ENCODE results near the gene SPTB.
A peak's percentile ranks its signal among the peaks of the same experiment; 100 is the strongest.

Gene SPTB

DNA sequence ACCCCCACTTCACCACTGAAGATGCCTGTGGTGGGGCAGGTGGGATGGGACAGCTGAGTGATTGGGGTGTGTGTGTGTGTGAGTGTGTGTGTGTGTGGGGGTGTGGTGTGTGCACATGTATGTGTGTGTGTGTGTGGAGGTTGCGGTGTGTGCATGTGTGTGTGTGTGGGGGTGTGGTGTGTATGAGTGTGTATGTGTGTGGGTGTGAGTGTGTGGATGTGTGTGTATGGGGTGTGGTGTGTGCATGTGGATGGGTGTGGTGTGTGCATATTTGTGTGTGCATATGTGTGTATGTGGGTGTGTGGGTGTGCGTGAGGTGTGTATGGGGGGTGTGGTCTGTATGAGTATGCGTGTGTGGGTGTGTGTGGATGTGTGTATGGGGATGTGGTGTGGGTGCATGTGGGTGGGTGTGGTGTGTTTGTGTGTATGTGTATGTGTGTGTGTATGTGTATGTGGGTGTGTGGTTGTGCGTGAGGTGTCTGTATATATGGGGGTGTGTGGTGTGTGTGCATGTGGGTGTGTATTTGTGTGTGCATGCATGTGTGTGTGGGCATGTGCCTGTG lies 113.9 kb downstream of the SPTB start:
- DNase-seq (ENCODE audit: low read depth): no peak

DNA sequence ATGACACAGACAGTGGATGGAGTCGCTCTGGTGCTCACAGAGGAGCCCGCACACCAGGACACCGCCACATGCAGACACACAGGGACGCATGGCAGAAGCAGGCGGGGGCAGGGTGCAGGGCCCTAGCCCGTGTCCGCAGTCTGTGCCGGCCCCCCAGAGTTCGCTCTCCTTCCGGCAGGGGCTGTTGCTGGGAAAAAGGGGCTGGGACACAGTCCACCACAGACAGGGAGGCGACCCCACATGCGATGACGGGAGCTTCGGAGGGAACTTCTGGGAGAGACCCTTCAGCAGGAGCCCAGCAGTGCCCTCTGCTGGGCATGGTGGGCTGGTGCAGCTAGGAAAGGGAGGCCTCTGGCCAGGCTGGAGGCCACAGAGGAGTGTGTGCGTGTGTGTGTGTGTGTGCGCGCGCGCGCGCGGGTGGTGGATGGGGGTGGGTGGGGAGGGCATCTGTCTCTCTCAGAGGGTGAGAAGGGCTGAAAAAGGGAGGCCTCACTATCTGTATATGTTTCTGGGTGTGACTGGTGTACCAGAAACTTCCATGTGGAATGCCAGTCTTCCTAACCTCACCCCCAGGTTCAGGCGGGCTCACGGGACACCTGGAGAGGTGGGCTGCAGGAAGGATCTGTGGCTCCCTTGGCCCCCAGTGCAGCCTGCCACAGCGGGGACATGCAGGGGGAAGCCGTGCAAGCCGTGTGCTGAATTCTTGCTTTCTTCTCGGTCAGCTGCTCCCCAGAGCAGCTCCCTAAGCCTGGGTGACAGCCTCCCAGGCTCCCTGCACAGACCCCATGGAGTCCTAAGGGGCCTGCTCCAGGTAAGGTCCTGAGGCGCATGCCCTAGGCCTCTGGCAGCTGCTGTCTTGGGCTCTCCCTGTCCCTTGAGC lies 114.8 kb downstream of the SPTB start:
- peak; percentile 66 for DNase-seq (ENCODE audit: low read depth)

DNA sequence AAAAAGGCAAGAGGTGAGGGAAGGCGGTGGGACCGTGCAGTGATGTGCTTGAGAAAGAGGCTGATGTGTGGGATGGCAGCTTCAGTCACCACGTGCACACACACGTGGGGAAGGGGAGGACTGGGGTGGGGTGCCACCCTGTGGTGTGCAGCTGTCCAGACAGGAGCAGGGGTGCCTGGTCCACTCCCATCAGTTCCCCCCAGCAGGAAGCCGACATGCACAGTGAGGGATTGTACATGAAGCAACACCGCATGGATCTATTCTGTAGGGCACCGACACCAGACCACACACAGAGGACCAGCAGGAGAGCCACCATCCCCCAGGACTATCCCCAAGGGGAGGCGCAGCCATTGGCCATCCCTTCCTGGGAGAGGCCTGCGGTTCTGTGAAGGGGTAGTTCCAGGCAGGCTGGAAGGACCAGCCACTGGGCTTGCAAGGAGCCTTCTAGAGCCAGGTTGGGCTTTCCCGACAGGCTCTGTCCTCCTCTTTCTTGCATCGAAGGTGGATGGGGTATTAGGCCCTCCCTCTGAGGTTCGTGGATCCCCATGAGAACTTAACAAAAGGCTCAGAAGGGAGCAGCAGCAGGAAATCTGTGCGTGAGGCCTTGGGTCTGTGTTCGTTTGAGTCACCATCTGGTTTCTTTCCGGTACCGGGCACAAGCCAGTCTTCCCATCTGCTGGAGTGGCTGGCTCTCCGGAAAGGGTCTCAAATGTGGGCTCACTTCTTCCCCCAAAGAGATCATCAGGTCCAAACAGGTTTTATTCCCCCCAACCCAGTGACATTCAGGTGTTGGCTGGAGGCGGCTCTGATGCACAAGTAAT lies 115.7 kb downstream of the SPTB start:
- no peak for DNase-seq (ENCODE audit: low read depth)

DNA sequence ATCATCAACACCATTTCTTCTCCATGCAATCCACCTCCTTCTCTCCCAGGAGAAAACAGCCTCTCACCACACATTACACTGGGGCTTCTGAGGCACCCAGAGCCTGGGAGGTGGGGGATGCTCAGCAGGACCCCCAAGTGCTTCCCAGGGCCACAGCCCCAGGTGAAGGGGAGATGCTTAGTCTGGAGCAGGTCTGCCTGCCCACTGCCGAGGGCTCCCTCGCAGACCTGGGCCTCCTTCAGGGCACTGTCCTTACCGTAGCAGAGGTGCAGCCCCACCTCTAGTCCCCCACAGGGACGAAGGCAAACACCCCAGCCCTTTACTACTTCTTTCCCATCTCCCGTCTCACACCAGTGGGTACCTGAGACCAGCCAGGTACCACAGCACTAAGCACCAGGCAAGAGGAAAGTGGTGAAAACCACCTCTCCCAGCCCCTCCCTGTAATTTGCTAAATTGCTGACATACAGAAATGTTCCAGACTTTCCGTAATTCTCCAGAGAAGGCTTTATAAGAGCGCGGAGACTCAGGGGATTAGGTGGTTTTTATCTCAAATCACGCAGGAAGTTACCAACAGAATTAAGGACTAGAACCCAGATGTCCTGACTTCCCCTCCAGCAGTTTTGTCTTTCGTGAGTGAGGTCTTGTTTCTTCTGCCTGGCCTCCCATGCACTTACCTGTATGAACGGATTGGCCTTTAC lies 116.5 kb downstream of the SPTB start:
- DNase-seq (ENCODE audit: low read depth): no peak

DNA sequence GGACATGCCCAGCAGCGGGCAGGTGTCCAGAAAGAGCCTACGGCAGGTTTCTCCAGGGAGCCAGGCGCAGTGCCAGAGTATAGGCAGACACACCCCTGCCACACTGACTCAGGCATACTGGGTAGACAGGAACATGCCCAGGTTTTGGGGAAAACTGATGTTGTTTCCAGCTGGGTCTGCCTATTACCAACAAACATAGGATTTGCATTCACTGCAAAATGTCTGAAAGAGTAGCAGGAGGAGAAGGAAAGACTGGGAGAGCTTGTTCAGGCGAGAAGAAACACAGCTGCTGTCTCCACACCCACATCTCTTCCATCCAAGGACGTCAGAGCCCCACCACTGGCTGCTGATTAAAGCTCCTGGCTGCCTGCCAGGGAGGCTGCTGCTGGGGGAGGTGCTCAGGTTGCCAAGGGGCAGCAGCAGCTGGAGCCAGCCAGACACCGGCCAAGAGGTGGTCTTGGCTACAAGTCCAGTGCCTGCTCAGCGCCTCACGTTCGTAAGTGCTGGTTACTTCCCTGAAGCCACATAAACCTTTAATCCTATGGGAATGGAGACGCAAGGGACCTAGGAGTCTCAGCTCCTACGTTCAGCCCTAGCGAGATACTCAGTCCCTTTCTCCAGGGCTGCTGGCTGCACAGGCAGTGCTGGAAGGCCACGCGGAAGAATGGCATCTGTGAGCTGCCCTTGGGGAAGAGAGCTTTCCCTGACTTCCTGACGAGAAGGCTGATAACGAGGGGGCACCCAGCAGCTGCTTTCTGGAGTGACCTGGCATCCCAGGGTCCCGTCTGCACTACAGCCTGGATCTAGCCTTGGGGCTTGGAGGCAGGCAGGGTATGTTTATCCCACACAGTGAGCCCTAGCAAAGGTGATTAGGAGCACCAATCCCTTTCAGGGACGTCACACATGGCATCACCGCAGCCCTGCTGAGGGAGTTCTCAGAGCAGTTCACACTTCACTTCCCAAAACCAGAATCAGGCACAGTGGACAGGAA lies 117.4 kb downstream of the SPTB start:
- DNase-seq (ENCODE audit: low read depth): peak; percentile 12

DNA sequence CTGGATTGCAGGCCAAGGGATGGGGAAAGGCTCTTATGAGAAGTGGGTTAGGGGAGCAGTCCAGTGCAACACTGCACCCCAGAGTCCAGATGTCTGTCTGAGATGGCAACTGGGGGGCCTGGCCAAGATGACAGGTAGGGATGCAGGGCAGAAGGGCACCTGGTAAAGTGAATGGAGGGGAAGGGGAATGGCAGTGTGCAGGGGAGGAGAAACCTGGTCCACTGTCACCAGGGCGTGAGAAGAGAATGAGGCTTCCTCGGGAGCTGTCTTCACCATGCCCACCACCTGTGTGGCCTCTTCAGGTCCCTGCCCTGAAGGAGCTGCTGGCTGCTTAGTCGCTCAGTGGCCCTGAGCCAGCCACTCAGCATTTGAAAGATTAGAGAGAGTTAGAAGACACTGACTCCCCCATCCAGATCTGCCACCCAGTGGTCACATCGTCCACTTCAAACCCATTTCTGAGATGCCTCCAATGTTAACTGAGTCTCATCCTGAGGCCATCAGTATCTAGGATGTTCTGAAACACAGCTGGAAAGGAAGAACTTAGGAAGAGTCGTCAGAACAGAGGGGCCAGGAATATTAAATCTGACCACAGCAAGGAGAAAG lies 118.2 kb downstream of the SPTB start:
- DNase-seq (ENCODE audit: low read depth): no peak

DNA sequence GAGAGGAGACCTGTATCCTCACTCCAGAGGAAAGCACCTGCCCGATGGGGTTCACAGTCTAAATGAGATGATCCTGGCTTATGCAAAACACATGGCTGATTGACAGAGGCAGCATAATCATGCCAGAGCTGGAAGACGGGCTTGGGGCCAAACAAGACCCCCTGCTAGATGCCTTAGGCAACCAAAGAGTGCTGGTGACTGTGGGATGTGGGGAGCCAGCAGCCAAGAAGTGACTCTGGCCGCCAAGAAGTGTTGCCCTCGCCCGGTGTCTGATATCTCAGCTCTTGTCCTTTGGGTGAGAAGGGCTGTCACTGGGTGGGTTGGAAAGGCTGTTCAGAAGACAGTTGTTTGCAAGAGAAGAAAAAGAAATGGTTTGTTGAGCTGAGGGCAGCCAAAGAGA lies 118.8 kb downstream of the SPTB start:
- DNase-seq (ENCODE audit: low read depth): no peak

DNA sequence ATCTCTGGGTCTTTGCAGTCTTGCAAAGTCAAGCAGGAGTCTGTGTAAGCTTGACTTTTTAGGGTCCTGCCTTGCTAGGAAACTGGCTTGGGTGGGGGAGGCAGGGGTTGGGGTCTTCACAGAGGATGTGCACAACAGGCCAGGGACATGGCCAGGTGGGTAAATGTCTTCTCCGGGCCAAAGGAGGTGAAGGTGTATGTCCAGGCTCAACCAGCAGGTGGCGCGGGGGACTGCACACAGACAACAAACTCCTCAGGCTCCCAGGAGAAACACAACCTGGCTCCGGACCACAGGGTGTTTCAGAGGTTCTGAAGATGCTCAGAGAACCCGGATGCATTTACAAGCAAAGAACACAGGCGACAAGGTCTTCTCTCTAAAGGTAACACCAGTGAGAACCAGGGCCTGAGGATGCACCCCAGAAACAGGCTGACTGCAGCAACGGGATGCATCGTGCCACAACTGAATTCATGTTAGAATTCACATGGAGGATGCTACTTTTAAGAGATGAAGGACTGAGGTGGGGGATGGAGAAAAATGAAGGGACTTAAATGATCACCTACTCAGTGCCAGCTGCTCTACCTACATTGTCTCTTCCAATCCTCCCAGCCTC lies 119.5 kb downstream of the SPTB start:
- DNase-seq (ENCODE audit: low read depth): peak; percentile 60

DNA sequence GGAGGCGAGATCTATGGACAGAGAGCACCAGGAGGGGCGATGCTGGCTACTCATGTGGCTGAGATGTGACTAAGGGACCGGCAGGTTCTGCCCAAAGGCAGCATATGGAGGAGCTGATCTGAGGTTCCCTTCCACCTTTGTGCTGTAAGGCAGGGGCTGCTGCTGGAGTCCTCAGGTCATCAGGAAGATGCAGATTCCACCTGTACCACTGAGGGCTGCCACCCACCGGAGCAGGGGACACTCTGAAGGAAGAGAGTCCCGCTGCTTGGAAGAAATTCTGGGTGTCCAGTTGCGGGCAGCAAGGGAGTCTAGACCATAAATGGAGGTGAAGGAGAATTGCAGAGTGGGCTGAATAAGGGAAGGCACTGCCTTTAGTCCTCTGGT lies 120.2 kb downstream of the SPTB start:
- DNase-seq (ENCODE audit: low read depth): no peak

DNA sequence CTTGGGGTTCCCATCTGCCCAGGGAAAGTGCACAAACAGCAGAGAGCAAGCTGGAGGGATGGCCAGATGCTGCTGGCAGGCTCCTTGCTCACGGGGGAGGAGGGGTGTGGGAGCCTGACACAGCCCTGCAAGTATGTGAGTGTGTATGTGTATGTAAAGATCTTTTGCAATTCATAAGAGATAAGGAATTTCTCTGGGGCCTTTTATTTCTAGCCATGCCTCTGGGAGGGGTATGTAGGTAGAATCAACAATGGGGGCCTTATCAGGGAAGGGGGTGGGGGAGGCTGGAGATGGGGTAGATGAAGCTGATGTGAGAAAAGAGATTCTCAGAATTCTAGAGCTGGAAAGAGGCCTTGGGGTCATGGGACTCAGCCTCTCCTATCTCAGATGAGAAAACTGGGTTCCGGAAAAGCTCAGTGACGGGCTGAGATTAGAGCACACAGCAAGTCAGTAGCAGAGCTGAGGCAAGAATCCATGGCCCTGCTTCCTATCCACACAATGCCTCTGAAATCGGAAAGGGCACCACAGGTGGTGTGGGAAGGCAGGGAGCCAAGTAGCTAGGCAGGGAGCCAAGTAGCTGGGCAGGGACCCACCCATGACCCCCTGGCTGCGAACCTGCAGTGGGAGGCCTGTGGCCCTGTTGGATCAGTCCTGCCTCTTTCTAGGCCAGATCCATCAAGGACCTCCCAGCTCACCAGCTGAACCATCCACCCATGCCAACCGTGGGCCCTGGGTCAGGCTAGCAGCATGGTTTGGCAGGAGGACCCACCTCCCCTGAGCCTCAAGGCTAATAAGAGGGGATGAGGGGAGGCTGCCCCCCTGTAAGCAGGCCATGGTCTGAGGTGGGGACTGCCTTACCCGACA lies 120.8 kb downstream of the SPTB start:
- DNase-seq (ENCODE audit: low read depth): no peak

DNA sequence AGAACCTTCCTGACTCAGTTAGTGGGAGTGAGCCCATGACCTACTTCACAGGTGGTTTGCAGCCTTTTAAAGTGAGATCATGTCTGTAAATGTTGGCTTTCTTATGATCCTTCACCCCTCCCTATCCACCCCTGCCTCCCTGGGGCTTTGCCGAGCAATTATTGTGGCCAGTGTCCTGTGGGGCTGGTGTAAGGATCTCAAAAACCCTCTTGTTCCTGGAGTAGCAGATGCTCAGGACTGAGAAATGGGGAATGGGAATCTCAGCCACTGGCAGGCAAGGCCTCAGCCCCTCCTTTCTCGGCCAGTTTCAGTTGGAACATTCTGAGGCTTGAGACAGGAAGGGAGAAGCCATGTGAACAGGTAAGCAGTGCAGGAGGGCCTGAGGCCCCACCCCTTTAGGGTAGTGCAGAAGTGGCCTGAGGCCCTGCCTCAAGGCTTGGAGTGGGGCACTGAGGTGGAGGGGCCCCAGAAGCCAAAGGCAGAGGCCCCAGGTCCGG lies 121.6 kb downstream of the SPTB start:
- DNase-seq (ENCODE audit: low read depth): no peak

DNA sequence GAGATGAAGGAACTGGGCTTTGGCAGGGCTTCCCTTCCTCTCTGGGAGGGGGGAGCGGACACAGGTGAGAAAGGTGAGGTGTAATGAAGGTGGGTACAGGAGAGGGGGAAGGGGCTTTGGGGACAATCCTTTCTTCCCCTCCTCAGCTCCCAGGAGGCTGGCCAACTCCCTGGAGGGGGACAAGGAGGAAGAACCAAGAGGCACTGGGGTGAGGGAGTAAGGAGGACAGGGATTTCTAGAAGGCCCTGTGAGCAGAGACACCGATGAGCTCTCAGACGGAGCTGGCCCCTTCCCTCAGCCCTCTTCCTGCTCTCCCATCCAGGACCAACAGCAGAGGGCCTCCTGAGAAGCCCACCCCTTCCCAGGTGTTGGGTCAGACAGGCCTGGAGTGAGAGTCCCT lies 122.1 kb downstream of the SPTB start:
- DNase-seq (ENCODE audit: low read depth): no peak

DNA sequence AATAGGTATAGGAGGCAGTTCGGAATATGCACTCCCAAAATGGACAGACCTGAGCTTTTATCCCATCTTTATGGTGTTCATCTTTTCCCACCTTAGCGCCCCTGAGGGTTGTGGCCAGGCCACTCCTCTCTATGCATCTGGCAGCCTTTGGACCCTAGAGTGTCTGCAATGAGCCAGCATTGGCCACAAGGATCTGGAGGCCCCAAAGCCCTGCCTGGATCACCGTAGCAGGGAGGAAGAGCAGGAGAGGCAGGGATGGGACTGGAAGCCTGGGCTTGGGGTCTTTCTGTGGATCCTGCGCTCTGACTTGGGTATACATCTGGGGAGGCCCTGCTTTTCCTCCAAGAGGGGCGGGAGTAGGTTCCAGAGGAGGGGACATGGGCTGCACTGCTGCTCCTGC lies 123.0 kb downstream of the SPTB start:
- DNase-seq (ENCODE audit: low read depth): no peak

DNA sequence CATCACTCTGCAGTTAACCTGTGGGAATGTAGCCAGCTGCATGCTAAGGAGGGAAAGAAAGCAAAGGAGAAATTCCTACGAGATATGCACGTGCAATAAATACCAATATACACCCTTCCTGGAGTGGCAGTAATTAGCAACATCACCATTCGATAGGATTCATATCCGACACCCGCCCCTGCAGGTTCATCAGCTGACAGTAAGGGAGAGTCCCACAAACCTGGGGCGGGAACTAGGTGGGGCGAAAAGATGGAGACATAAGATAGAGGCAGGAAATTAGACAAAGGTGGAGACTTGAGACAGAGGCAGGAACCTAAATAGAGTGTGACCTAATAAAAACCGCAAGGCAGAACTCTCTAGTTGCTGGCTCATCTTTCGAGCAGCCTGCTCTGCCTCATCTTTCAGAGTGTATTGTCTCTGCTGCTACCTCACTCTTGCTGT lies 123.9 kb downstream of the SPTB start:
- DNase-seq (ENCODE audit: low read depth): peak; percentile 19

DNA sequence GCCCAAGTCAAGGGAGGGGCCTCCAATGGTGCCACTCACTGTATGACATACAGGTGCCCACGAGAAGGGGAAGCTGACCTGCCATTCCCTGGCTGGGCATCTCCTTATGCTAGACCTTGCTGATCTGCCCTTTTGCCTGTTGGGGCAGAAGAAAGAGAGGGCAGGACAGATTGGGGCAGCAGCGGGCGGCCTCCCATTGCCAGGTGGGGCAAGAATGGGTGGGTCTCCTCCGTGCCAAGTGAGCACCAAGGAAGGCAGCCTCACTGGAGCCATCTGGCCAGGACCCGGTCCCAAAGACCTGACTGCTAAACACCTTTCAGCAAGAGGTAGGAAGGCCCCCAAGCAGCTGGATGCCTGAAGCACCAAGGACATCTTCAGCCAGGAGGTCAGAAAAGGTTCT lies 125.0 kb downstream of the SPTB start:
- no peak for DNase-seq (ENCODE audit: low read depth)

DNA sequence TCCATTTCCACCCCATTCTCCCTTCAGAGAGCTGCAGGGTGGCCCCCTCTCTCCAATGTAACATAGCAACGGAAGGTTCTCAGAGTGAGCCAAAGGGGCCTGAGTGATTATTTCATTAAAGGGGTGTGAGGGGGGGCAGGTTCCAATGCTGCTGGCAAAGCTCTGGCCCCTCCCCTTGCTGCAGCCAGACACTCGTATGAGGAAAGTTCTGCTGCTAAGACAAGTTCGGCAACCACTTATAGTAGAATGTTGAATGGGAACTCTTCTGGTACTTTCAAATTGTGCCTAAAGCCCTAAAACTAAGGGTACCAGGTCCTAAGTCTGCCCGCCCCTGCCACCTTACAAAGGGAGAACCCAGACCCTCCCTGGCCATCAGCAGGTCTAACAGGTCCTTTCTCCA lies 125.7 kb downstream of the SPTB start:
- DNase-seq (ENCODE audit: low read depth): no peak

DNA sequence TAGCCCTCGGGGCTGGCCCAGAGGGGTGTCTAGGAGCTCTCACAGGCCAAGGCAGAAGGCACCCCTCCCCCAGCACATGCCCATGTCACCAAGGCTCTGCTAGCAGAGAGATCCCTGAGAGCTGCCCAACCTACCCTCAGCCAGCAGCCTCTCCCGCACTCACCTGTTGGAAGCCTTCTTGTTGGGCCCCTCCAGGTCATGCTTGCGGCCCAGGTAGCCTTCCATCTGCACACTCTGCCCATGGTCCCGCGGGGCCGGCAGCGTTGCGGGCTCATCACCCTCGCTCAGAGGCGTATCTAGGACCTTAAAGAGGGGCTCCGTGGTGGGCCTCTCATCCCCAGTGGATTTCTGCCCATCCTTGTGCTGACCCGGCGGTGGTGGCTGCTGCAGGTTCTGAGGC lies 126.3 kb downstream of the SPTB start:
- no peak for DNase-seq (ENCODE audit: low read depth)

DNA sequence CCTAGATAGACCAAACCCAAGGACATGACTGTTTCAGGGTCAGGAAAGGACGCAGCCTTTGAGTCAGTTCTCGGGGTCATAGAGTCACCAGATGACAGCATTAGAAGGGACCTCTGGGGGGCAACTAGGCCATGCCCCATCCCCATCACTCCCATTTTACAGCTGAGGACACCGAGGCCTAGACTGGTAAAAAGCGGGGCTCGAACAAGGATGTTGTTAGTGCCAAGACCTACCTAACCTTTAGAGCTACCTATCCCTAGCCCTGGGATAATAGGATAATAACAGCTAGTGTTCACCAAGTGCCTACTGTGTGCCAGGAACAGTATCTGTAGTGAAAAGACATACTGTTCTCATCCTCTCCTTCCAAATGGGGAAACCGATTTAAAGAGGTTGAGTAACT lies 126.8 kb downstream of the SPTB start:
- no peak for DNase-seq (ENCODE audit: low read depth)

Measured in activated T-cell treated with anti-CD3 and anti-CD28 coated beads for 48 hours (primary cell).